Keratinocyte (primary cell): ENCODE measurements around the gene DIP2C. TPM values are rescaled to one million over a fixed set of nuclear protein-coding genes. Genes with fewer than 3 reads are reported as not detected.

Source experiments
- DNase-seq: peaks from one replicate; pipeline ENCODE4 v3.0.0-alpha.2; 2011; ENCODE audit warnings: low read depth, missing footprints, low spot score
- FAIRE-seq: peaks from 2 replicates; lab custom pipeline; 2011; peaks lifted over from hg19 to GRCh38; lab: Jason Lieb, UNC
- H2AFZ ChIP-seq: 2 replicates; pipeline ENCODE4 v1.6.0; 2012; ENCODE audit warnings: low read length, control low read depth, inconsistent platforms; ENCODE audit not compliant: control insufficient read depth
- H3K27ac ChIP-seq: 2 replicates; pipeline ENCODE4 v1.5.1; 2011; ENCODE audit warnings: low read length; ENCODE audit not compliant: control insufficient read depth, insufficient read depth
- H3K27me3 ChIP-seq: 3 replicates; pipeline ENCODE4 v1.6.0; 2011; ENCODE audit warnings: low read length; ENCODE audit not compliant: control insufficient read depth, insufficient read depth; ENCODE audit errors: extremely low read depth
- H3K36me3 ChIP-seq, 2 experiments: 2 replicates in 1 of 2; 3 replicates in 1 of 2; pipeline ENCODE4 v1.5.1; 2011; ENCODE audit warnings: low read length in 2 of 2, mild to moderate bottlenecking in 1 of 2; ENCODE audit not compliant: control insufficient read depth in 2 of 2, insufficient read depth in 2 of 2; ENCODE audit errors: extremely low read depth in 1 of 2
- H3K4me1 ChIP-seq: 3 replicates; pipeline ENCODE4 v1.5.1; 2011; ENCODE audit warnings: low read length; ENCODE audit not compliant: control insufficient read depth, insufficient read depth; ENCODE audit errors: extremely low read depth
- H3K4me2 ChIP-seq: 3 replicates; pipeline ENCODE4 v1.6.0; 2011; ENCODE audit warnings: low read depth, low read length; ENCODE audit not compliant: control insufficient read depth, insufficient read depth; ENCODE audit errors: extremely low read depth
- H3K4me3 ChIP-seq, 3 experiments: fragments of 200-600 bp in 1 of 3; sonication (generic) in 1 of 3; 2 replicates in 2 of 3; 3 replicates in 1 of 3; pipeline ENCODE4 v1.5.1; 2011 to 2016; ENCODE audit warnings: low read length in 3 of 3, mild to moderate bottlenecking in 3 of 3, control low read depth in 2 of 3, inconsistent platforms in 1 of 3, low read depth in 1 of 3, mixed read lengths in 1 of 3, mixed run types in 1 of 3, moderate library complexity in 1 of 3; ENCODE audit not compliant: control insufficient read depth in 2 of 3, insufficient read depth in 2 of 3; ENCODE audit errors: extremely low read depth in 1 of 3
- H3K79me2 ChIP-seq: 2 replicates; pipeline ENCODE4 v1.6.0; 2012; ENCODE audit warnings: low read length; ENCODE audit not compliant: control insufficient read depth, insufficient read depth
- H3K9ac ChIP-seq: 3 replicates; pipeline ENCODE4 v1.6.0; 2011; ENCODE audit warnings: low read length; ENCODE audit not compliant: control insufficient read depth, insufficient read depth; ENCODE audit errors: extremely low read depth
- H3K9me1 ChIP-seq: 3 replicates; pipeline ENCODE4 v1.6.0; 2011; ENCODE audit warnings: low read length; ENCODE audit not compliant: control insufficient read depth, insufficient read depth; ENCODE audit errors: extremely low read depth
- H3K9me3 ChIP-seq: 2 replicates; pipeline ENCODE4 v1.5.1; 2012; ENCODE audit warnings: low read depth, low read length; ENCODE audit not compliant: control insufficient read depth
- H4K20me1 ChIP-seq: 3 replicates; pipeline ENCODE4 v1.6.0; 2011; ENCODE audit warnings: low read length; ENCODE audit not compliant: control insufficient read depth, insufficient read depth; ENCODE audit errors: extremely low read depth
- EZH2 ChIP-seq: IDR thresholded peaks from one replicate; pipeline ENCODE4 v1.6.1; 2012; ENCODE audit warnings: inconsistent platforms, mild to moderate bottlenecking, low read length, moderate library complexity
- dilution Hi-C: fragments of 300-500 bp; cut with MboI; formaldehyde crosslinking; loops from one replicate; pipeline ENCODE4 v1.7.0; 2020; ENCODE audit warnings: low sequenced_read_pairs; ENCODE audit not compliant: extremely low pct_ligation_motif_present
- polyA plus RNA-seq, 5 experiments: library from polyadenylated mRNA; depleted of rRNA in 3 of 5; stranded (reverse) in 3 of 5; stranded (forward) in 1 of 5; unstranded in 1 of 5; fragments of >200 nt; gene quantifications; 1 replicate in 1 of 5; 2 replicates in 3 of 5; 3 replicates in 1 of 5; pipeline versions ENCODE4 v1.2.1 to v1.2.3, GENCODE V29; 2011 to 2012; ENCODE audit warnings: missing spikeins in 2 of 5, low read depth in 1 of 5, low replicate concordance in 1 of 5
- TF ChIP-seq, protein P1 (sequence below), 3 experiments: IDR thresholded peaks in 1 of 3; conservative IDR thresholded peaks in 1 of 3; optimal IDR thresholded peaks in 1 of 3; 2 replicates in 2 of 3; 3 replicates in 1 of 3; pipeline versions ENCODE3 to v1.5.1; 2011; ENCODE audit warnings: low read length in 3 of 3, mild to moderate bottlenecking in 3 of 3, moderate library complexity in 2 of 3, control low read depth in 1 of 3, inconsistent platforms in 1 of 3; ENCODE audit not compliant: insufficient read depth in 2 of 3; ENCODE audit errors: extremely low read depth in 1 of 3

Gene DIP2C
- polyA plus RNA-seq, 1 donor (not counting 4 experiments of a cell fraction or from before 2014, with no cell fraction given) = 1.3 TPM

DNA sequence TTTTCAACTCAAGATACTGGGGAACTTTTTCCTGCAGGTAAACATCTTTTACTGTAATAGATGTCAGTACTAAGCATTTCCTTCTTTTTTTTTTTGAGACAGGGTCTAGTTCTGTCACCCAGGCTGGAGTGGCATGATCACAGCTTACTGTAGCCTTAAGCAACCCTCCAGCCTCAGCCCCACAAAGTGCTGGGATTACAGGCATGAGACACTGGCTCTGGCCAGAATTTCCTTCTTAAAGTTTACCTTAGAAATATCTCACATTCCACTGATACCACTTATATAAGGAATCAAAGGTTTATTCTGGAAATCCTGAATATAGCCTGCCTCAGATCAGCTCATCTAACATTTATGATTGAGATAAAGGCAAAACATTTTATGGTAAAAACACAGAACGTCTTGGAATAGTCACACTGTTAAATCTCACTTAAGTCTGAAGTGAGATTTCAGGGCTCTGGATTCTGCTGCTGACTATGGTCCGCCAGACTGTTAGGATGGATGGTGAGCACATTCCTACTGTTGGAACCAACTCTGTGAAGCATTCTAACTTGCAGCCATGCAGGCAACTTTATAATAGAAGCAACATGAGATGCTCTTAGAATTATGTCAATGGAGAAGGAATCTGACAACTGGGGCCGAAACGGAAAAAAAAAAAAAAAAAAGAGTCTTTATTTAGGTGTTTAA, 402.3 kb downstream of the DIP2C start:
- H3K9ac ChIP-seq = no peak overlapping the region
- dilution Hi-C loops = no loop called here
- no peaks in the 10 kb centered on the region for H3K27me3 ChIP-seq
- no peaks in the 10 kb centered on the region for H3K9me3 ChIP-seq
- no peaks in the 10 kb centered on the region for H3K36me3 ChIP-seq
- no peak overlapping the region for H3K4me3 ChIP-seq
- H3K4me2 ChIP-seq = no peak overlapping the region
- no peak overlapping the region for H3K27ac ChIP-seq
- H3K9me1 ChIP-seq = no peaks in the 10 kb centered on the region
- H4K20me1 ChIP-seq = no peaks in the 10 kb centered on the region
- H3K4me1 ChIP-seq = no peaks in the 10 kb centered on the region
- H2AFZ ChIP-seq = no peak overlapping the region
- FAIRE-seq (no peak), DNase-seq (no peak)
- no peaks in the 10 kb centered on the region for H3K79me2 ChIP-seq
- no peak for TF ChIP-seq EZH2
- TF ChIP-seq, protein P1, sequence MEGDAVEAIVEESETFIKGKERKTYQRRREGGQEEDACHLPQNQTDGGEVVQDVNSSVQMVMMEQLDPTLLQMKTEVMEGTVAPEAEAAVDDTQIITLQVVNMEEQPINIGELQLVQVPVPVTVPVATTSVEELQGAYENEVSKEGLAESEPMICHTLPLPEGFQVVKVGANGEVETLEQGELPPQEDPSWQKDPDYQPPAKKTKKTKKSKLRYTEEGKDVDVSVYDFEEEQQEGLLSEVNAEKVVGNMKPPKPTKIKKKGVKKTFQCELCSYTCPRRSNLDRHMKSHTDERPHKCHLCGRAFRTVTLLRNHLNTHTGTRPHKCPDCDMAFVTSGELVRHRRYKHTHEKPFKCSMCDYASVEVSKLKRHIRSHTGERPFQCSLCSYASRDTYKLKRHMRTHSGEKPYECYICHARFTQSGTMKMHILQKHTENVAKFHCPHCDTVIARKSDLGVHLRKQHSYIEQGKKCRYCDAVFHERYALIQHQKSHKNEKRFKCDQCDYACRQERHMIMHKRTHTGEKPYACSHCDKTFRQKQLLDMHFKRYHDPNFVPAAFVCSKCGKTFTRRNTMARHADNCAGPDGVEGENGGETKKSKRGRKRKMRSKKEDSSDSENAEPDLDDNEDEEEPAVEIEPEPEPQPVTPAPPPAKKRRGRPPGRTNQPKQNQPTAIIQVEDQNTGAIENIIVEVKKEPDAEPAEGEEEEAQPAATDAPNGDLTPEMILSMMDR (optimal IDR thresholded peaks at IDR 0.05 in 1 of 3, IDR thresholded peaks at IDR 0.05 in 1 of 3, conservative IDR thresholded peaks at IDR 0.05 in 1 of 3; ENCODE audit: extremely low read depth in 1 of 3, insufficient read depth in 2 of 3, low read length in 3 of 3) = no peak

DNA sequence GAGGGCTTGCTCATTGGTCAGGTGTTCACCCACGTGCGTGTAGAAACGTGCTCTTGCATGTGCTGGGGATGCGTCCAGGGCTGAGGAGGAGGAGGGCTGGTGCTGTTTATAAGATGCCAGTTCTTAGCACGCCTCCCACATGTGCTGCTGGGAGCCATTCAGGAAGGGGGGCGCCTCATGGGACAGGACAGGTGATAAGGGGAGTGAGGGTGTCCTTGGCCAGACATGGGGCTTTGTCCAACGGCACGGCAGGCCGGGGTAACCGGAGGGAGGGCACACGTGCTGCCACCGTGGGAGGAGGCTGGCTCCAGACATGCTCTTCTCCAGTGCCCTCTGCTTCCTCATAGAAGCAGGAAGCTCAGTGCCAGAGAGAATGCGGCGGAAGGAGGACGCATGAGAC, 404.3 kb downstream of the DIP2C start:
- no peak overlapping the region for H2AFZ ChIP-seq
- DNase-seq = no peak
- dilution Hi-C loops = no loop called here
- H3K27me3 ChIP-seq = no peaks in the 10 kb centered on the region
- H3K27ac ChIP-seq = no peak overlapping the region
- no peaks in the 10 kb centered on the region for H4K20me1 ChIP-seq
- H3K4me2 ChIP-seq = no peak overlapping the region
- no peaks in the 10 kb centered on the region for H3K79me2 ChIP-seq
- no peak overlapping the region for H3K9ac ChIP-seq
- no peak overlapping the region for H3K4me3 ChIP-seq
- no peaks in the 10 kb centered on the region for H3K4me1 ChIP-seq
- FAIRE-seq = no peak
- no peaks in the 10 kb centered on the region for H3K36me3 ChIP-seq
- H3K9me1 ChIP-seq = no peaks in the 10 kb centered on the region
- TF ChIP-seq EZH2 = no peak
- TF ChIP-seq, protein P1 (optimal IDR thresholded peaks at IDR 0.05 in 1 of 3, IDR thresholded peaks at IDR 0.05 in 1 of 3, conservative IDR thresholded peaks at IDR 0.05 in 1 of 3; ENCODE audit: extremely low read depth in 1 of 3, insufficient read depth in 2 of 3, low read length in 3 of 3) = no peak
- H3K9me3 ChIP-seq = no peaks in the 10 kb centered on the region
